HL-60 (cell line): ENCODE data around the gene AAK1.

Experiments
- DNase-seq, 2 experiments: peaks; one replicate each; pipeline ENCODE4 v3.0.0-alpha.2; 2010 to 2020; ENCODE audit warnings: low read depth in 1 of 2, low spot score in 1 of 2
- H3K27ac ChIP-seq: fragments of 250-450 bp; sonication (Bioruptor Pico); replicated peaks from 2 replicates; pipeline ENCODE4 v1.5.1; 2020; ENCODE audit warnings: mild to moderate bottlenecking, moderate library complexity
- H3K27me3 ChIP-seq: fragments of 250-450 bp; sonication (Bioruptor Pico); 2 replicates; pipeline ENCODE4 v1.5.1; 2021; ENCODE audit warnings: mild to moderate bottlenecking, moderate library complexity; ENCODE audit not compliant: insufficient read depth, poor library complexity, severe bottlenecking
- H3K4me3 ChIP-seq: replicated peaks from 2 replicates; pipeline ENCODE4 v1.5.1; 2011; ENCODE audit warnings: mild to moderate bottlenecking, control low read depth, low read length; ENCODE audit not compliant: insufficient read depth
- GABPA ChIP-seq: IDR thresholded peaks from 2 replicates; pipeline ENCODE4 v1.6.1; 2012; ENCODE audit warnings: low read depth
- POLR2AphosphoS5 ChIP-seq: IDR thresholded peaks from 2 replicates; pipeline ENCODE4 v1.6.1; 2012; ENCODE audit warnings: low read depth
- SPI1 ChIP-seq: IDR thresholded peaks from 2 replicates; pipeline ENCODE4 v1.6.1; 2012; ENCODE audit warnings: low read depth, mild to moderate bottlenecking, borderline replicate concordance
- TF ChIP-seq, protein P1 (sequence below): IDR thresholded peaks from 2 replicates; pipeline ENCODE4 v1.6.1; 2012; ENCODE audit warnings: low read depth; ENCODE audit not compliant: insufficient replicate concordance
- TF ChIP-seq, protein P2 (sequence below): IDR thresholded peaks from one replicate; pipeline ENCODE4 v1.5.1; 2011; ENCODE audit warnings: low read length, control low read depth, inconsistent platforms; ENCODE audit not compliant: insufficient read depth

Gene AAK1

DNA sequence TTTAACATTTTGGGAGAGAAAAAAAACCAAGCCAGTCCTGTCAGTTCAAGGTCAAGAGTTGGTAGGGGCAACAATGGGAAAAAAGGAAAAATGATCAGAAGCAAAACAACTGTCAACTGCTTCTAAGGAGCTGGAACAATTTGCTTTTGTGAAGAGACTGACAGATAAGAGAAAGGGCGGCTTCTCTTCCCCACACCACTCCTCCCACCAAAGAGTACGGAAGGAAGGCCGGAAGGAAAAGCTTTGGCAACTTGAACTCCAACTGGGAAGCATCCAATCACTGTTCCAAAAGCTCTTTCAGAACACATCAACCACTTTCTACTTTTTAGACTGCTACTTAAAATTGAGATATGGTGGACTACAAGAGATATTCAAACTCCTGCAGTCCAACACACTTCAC lies 148.5 kb downstream of the AAK1 start:
- DNase-seq = no peak
- Histone ChIP-seq H3K27me3 (no peaks in the 10 kb centered on the region), H3K27ac (no peak overlapping the region), H3K4me3 (no peak overlapping the region)
- TF ChIP-seq GABPA (no peak), POLR2AphosphoS5 (no peak), SPI1 (no peak)
- TF ChIP-seq, protein P1, sequence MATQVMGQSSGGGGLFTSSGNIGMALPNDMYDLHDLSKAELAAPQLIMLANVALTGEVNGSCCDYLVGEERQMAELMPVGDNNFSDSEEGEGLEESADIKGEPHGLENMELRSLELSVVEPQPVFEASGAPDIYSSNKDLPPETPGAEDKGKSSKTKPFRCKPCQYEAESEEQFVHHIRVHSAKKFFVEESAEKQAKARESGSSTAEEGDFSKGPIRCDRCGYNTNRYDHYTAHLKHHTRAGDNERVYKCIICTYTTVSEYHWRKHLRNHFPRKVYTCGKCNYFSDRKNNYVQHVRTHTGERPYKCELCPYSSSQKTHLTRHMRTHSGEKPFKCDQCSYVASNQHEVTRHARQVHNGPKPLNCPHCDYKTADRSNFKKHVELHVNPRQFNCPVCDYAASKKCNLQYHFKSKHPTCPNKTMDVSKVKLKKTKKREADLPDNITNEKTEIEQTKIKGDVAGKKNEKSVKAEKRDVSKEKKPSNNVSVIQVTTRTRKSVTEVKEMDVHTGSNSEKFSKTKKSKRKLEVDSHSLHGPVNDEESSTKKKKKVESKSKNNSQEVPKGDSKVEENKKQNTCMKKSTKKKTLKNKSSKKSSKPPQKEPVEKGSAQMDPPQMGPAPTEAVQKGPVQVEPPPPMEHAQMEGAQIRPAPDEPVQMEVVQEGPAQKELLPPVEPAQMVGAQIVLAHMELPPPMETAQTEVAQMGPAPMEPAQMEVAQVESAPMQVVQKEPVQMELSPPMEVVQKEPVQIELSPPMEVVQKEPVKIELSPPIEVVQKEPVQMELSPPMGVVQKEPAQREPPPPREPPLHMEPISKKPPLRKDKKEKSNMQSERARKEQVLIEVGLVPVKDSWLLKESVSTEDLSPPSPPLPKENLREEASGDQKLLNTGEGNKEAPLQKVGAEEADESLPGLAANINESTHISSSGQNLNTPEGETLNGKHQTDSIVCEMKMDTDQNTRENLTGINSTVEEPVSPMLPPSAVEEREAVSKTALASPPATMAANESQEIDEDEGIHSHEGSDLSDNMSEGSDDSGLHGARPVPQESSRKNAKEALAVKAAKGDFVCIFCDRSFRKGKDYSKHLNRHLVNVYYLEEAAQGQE = no peak
- TF ChIP-seq, protein P2, sequence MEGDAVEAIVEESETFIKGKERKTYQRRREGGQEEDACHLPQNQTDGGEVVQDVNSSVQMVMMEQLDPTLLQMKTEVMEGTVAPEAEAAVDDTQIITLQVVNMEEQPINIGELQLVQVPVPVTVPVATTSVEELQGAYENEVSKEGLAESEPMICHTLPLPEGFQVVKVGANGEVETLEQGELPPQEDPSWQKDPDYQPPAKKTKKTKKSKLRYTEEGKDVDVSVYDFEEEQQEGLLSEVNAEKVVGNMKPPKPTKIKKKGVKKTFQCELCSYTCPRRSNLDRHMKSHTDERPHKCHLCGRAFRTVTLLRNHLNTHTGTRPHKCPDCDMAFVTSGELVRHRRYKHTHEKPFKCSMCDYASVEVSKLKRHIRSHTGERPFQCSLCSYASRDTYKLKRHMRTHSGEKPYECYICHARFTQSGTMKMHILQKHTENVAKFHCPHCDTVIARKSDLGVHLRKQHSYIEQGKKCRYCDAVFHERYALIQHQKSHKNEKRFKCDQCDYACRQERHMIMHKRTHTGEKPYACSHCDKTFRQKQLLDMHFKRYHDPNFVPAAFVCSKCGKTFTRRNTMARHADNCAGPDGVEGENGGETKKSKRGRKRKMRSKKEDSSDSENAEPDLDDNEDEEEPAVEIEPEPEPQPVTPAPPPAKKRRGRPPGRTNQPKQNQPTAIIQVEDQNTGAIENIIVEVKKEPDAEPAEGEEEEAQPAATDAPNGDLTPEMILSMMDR = no peak

GRCh38 chr2:69494126-69494525 lies 149.4 kb downstream of the AAK1 start:
- H3K27me3 ChIP-seq = no peaks in the 10 kb centered on the region
- H3K27ac ChIP-seq = no peak overlapping the region
- no peak for TF ChIP-seq GABPA
- no peak for TF ChIP-seq SPI1
- TF ChIP-seq, protein P2 = no peak
- TF ChIP-seq, protein P1 = no peak
- no peak overlapping the region for H3K4me3 ChIP-seq
- DNase-seq = no peak

GRCh38 chr2:69493268-69493667 lies 150.3 kb downstream of the AAK1 start:
- Histone ChIP-seq H3K27ac (no peak overlapping the region), H3K4me3 (no peak overlapping the region), H3K27me3 (no peaks in the 10 kb centered on the region)
- TF ChIP-seq, protein P1 = no peak
- no peak for TF ChIP-seq SPI1
- TF ChIP-seq POLR2AphosphoS5 = no peak
- TF ChIP-seq GABPA = no peak
- TF ChIP-seq, protein P2 = no peak
- no peak for DNase-seq
